Thyroid gland (tissue), 4 donors: Measurements from ENCODE around the gene CEP350. TPM values are rescaled to one million over a fixed set of nuclear protein-coding genes. Genes with fewer than 3 reads are reported as not detected.

ENCODE experiments used
- DNase-seq, 2 donors: peaks; one replicate each; pipeline ENCODE4 v3.0.0-alpha.2; 2019
- H3K27ac ChIP-seq, 3 donors: fragments of 200-600 bp; sonication (generic); 1 replicate in 2 of 3; 2 replicates in 1 of 3; pipeline ENCODE4 v1.5.1; 2016 to 2019; ENCODE audit warnings: mild to moderate bottlenecking in 1 of 3, moderate library complexity in 1 of 3
- H3K27me3 ChIP-seq: fragments of 200-600 bp; sonication (generic); one replicate; pipeline ENCODE4 v1.5.1; 2019
- H3K36me3 ChIP-seq, 2 donors: fragments of 200-600 bp; sonication (generic); one replicate each; pipeline ENCODE4 v1.5.1; 2016 to 2019
- H3K4me1 ChIP-seq, 2 donors: fragments of 200-600 bp; sonication (generic); one replicate each; pipeline ENCODE4 v1.5.1; 2017 to 2019
- H3K4me3 ChIP-seq, 3 donors: fragments of 200-600 bp; sonication (generic); replicated peaks in 1 of 3; 1 replicate in 2 of 3; 2 replicates in 1 of 3; pipeline ENCODE4 v1.5.1; 2016; ENCODE audit warnings: mild to moderate bottlenecking in 1 of 3
- H3K9me3 ChIP-seq: fragments of 200-600 bp; sonication (generic); one replicate; pipeline ENCODE4 v1.5.1; 2017
- POLR2A ChIP-seq, 2 donors: fragments of 450-650 bp; IDR thresholded peaks; one replicate each; pipeline ENCODE4 v1.6.1; 2017; ENCODE audit warnings: antibody characterized with exemption in 2 of 2, mild to moderate bottlenecking in 2 of 2, moderate library complexity in 1 of 2
- WGBS, 2 donors: methylation state at CpG; one replicate each; pipeline ENCODE4 v1.1.5; 2017; 5-methylcytosine and 5-hydroxymethylcytosine counted together
- intact Hi-C: fragments of 100-400 bp; cut with DNase I; formaldehyde crosslinking; loops from one replicate; pipeline ENCODE4 v1.15.1; 2023
- total RNA-seq, 4 donors: library from RNA; depleted of rRNA; stranded (reverse); fragments of >200 nt; gene quantifications; one replicate each; pipeline ENCODE4 v1.2.3, GENCODE V29; 2016
- TF ChIP-seq, protein P1 (sequence below), 6 experiments: fragments of 200-600 bp in 3 of 6; fragments of 450-650 bp in 3 of 6; sonication (generic) in 3 of 6; IDR thresholded peaks; one replicate each; pipeline ENCODE4 v1.5.1; 2016 to 2019; ENCODE audit warnings: antibody characterized with exemption in 6 of 6, mild to moderate bottlenecking in 2 of 6, inconsistent platforms in 1 of 6, moderate library complexity in 1 of 6

The CEP350 gene
- total RNA-seq, 4 donors from 2014 or later = 58.3 to 78.1 (median 65.2) TPM

DNA sequence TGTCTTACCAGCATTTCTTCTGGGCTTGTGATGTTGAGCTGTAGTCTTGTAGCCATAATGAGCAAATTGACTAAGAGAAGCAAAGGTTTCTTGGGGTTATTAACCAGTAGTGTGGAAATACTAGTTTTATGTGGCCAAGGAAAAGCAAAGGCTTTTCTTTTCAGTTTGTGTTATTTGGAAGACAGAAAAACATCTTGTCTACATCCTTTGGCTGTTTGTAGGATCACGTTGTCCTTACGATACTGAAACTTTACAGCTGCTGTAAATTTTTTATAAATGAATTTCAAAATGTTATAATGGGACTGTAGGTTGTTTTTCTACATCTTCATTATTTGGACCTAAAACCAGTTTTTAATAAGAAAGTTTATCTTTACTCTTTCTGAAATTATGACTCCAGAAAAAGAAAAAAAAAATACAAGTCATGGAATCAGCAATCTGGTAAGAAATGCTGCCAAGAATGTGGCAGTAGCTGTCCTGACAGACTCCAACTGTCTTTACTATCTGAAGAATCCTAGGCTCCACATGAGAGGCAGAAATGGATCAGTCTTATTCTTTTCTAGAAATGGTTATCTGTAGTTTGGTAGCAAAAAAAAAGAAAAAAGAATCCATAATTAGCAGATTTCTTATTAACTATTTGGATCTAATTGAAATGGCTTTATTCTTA lies 158.5 kb downstream of the CEP350 start:
- no peaks in the 10 kb centered on the region for H3K27me3 ChIP-seq
- peaks cover 19 to 23% of the 10 kb centered on the region in 2 donors for H3K36me3 ChIP-seq
- TF ChIP-seq POLR2A (IDR thresholded peaks at IDR 0.05) = no peak
- TF ChIP-seq, protein P1, sequence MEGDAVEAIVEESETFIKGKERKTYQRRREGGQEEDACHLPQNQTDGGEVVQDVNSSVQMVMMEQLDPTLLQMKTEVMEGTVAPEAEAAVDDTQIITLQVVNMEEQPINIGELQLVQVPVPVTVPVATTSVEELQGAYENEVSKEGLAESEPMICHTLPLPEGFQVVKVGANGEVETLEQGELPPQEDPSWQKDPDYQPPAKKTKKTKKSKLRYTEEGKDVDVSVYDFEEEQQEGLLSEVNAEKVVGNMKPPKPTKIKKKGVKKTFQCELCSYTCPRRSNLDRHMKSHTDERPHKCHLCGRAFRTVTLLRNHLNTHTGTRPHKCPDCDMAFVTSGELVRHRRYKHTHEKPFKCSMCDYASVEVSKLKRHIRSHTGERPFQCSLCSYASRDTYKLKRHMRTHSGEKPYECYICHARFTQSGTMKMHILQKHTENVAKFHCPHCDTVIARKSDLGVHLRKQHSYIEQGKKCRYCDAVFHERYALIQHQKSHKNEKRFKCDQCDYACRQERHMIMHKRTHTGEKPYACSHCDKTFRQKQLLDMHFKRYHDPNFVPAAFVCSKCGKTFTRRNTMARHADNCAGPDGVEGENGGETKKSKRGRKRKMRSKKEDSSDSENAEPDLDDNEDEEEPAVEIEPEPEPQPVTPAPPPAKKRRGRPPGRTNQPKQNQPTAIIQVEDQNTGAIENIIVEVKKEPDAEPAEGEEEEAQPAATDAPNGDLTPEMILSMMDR (IDR thresholded peaks at IDR 0.05) = no peak
- no peak for DNase-seq
- no peak overlapping the region for H3K27ac ChIP-seq
- H3K9me3 ChIP-seq = no peaks in the 10 kb centered on the region
- no peaks in the 10 kb centered on the region for H3K4me1 ChIP-seq
- 77 to 91% methylated on average over 2 of the region's 2 CpGs for WGBS, 2 donors
- no peak overlapping the region for H3K4me3 ChIP-seq
- intact Hi-C loops = no loop called here

DNA sequence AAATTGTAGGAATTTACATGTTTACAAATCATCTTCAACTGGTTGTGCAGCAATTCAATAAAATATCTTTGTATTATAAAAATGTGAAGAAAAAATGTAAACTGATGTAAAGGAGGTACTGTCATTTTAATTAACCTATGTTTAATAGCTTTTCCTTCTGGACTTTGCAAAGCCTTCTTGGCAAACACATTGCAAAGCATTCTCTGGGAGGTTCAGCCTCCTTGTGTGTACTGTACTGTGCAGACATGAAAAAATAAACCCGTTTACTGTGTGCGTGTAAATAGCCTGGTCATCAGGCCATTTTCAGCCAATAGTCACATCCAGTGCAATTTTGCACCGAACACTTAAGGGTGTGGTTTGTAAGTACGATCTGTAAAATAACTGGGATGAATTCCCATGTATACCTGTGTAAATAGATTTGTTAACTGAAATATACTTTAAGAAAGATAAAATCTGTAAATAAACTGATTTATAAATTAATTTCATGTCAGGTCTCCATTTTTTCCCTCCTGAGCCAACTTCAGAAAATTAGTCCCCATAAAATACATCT lies 159.9 kb downstream of the CEP350 start:
- Histone ChIP-seq H3K9me3 (no peaks in the 10 kb centered on the region), H3K4me3 (no peak overlapping the region), H3K27ac (no peak overlapping the region), H3K36me3 (peaks cover 19% of the 10 kb centered on the region in 2 donors), H3K27me3 (no peaks in the 10 kb centered on the region), H3K4me1 (no peaks in the 10 kb centered on the region)
- DNase-seq = no peak
- TF ChIP-seq, protein P1 (IDR thresholded peaks at IDR 0.05) = no peak
- no peak for TF ChIP-seq POLR2A (IDR thresholded peaks at IDR 0.05)
- intact Hi-C loops = no loop called here
- 93 to 94% methylated on average over 4 of the region's 4 CpGs for WGBS, 2 donors

DNA sequence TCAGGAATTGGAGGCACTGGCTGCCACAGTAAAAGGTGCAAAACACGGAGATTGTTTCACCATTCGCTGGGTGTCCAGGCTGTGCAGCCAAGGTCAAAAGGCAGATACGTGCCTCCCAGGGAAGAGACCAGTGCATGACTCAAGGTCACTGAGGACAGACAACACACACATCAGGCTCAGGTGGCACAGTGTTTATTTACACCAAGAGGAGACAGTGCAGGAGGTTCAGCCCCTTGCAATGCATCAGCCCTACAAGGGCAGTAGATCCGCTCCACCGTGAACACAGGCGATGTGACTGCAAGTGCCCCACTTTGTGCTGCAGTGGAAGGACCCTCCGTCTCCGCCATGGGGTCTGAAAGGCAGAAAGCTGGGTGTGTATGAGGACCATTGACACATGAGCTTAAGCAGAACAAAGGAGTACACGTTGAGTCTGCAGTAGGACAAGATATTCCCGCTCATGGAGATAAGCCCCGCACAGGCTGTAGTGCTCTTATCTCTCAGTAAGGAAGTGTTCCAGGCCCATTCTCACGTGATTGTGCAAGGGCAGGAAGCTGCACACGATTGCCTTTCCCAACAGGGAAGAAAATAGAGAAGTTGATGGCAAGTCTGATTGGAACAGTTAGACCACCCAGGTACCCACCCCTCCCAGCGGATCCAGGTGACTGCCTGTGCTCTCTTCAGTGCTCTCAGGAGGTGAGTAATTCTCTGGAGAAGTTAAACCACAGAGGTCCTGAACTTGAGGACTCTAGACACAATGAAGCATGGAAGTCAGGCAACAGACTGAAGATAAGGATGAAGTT lies 162.6 kb downstream of the CEP350 start:
- H3K4me1 ChIP-seq = no peaks in the 10 kb centered on the region
- intact Hi-C loops = no loop called here
- H3K27ac ChIP-seq = no peak overlapping the region
- no peaks in the 10 kb centered on the region for H3K27me3 ChIP-seq
- 59 to 60% methylated on average over 11 to 14 of the region's 14 CpGs for WGBS, 2 donors
- TF ChIP-seq, protein P1 (IDR thresholded peaks at IDR 0.05) = no peak
- no peak for TF ChIP-seq POLR2A (IDR thresholded peaks at IDR 0.05)
- no peak for DNase-seq
- H3K4me3 ChIP-seq = no peak overlapping the region
- peaks cover 0 to under 1% of the 10 kb centered on the region in 2 donors for H3K36me3 ChIP-seq
- no peaks in the 10 kb centered on the region for H3K9me3 ChIP-seq

DNA sequence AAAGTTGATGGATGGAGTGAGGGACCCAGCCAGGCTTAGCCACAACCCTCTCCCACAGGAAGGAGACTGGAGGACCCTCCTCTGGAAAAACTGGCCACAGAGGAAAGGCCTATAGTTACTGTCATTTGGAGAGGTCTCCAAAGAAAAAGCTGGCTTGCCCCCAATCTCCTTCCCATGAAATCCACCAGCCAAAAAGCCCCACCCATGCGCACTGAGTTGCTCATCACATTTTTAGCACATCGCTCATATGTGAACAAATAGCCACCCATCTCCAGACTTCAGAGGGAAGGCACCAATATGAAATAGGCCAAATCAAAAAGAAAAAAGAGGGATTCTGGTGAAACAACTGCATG lies 163.1 kb downstream of the CEP350 start:
- TF ChIP-seq, protein P1 (IDR thresholded peaks at IDR 0.05) = no peak
- TF ChIP-seq POLR2A (IDR thresholded peaks at IDR 0.05) = no peak
- no peak for DNase-seq
- Histone ChIP-seq H3K27ac (no peak overlapping the region), H3K27me3 (no peaks in the 10 kb centered on the region), H3K9me3 (no peaks in the 10 kb centered on the region), H3K4me1 (no peaks in the 10 kb centered on the region), H3K4me3 (no peak overlapping the region), H3K36me3 (no peaks in the 10 kb centered on the region)
- intact Hi-C loops = no loop called here
- 93 to 94% methylated on average over 2 of the region's 2 CpGs for WGBS, 2 donors

DNA sequence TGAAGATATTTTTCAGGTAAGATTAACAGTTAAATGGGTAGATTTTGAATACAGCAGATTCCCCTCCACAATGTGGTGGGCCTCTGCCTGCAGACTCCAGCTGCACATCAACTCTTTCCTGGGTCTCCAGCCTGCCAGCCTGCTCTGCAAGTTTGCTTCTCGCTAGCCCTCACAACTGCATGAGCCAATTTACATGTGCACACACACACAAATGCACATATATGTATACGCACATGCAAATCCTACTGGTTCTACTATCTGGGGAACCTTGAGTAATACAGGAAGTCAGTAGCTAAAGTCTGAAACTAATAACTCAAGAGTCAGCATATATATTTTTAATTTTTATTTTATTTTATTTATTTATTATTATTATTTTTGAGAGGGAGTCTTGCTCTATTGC lies 165.2 kb downstream of the CEP350 start:
- Histone ChIP-seq H3K27ac (no peak overlapping the region), H3K4me1 (no peaks in the 10 kb centered on the region), H3K9me3 (no peaks in the 10 kb centered on the region), H3K4me3 (no peak overlapping the region), H3K27me3 (no peaks in the 10 kb centered on the region), H3K36me3 (no peaks in the 10 kb centered on the region)
- 91 to 99% methylated on average over 2 of the region's 2 CpGs for WGBS, 2 donors
- DNase-seq = no peak
- no peak for TF ChIP-seq POLR2A (IDR thresholded peaks at IDR 0.05)
- TF ChIP-seq, protein P1 (IDR thresholded peaks at IDR 0.05) = no peak
- intact Hi-C loops = loop anchor here (10.0 kb wide), 1 partner anchor 55 kb away; no protein-coding TSS in a partner anchor
